Aorta (tissue), 5 donors: ENCODE measurements around the gene FBXO15. TPM values are rescaled to one million over a fixed set of nuclear protein-coding genes. Genes with fewer than 3 reads are reported as not detected.
A peak's percentile ranks its signal among the peaks of the same experiment; 100 is the strongest.

Experiments used
- ATAC-seq: fragments of 200-7000 bp; cut with Tn5 transposase; one replicate; pipeline ENCODE4 v1.9.1; 2022; ENCODE audit warnings: moderate library complexity; ENCODE audit not compliant: low FRiP score
- DNase-seq, 2 donors: peaks; one replicate each; pipeline ENCODE4 v3.0.0-alpha.2; 2020
- H3K27ac ChIP-seq, 2 donors: one replicate each; pipeline ENCODE4 v1.5.1; 2013; ENCODE audit warnings: low read length in 2 of 2, mild to moderate bottlenecking in 2 of 2, moderate library complexity in 2 of 2, control low read depth in 1 of 2, inconsistent platforms in 1 of 2, low read depth in 1 of 2
- H3K27me3 ChIP-seq, 2 donors: one replicate each; pipeline ENCODE4 v1.6.1; 2013; ENCODE audit warnings: control low read depth in 1 of 2, low read length in 1 of 2, mild to moderate bottlenecking in 1 of 2, moderate library complexity in 1 of 2; ENCODE audit not compliant: insufficient read depth in 2 of 2, control insufficient read depth in 1 of 2
- H3K36me3 ChIP-seq, 2 donors: one replicate each; pipeline ENCODE4 v1.6.1; 2013; ENCODE audit warnings: control low read depth in 1 of 2, low read length in 1 of 2, mild to moderate bottlenecking in 1 of 2; ENCODE audit not compliant: insufficient read depth in 2 of 2, control insufficient read depth in 1 of 2
- H3K4me1 ChIP-seq, 2 donors: one replicate each; pipeline ENCODE4 v1.6.1; 2013; ENCODE audit warnings: low read length in 2 of 2, control low read depth in 1 of 2, mild to moderate bottlenecking in 1 of 2, moderate library complexity in 1 of 2; ENCODE audit not compliant: insufficient read depth in 2 of 2, control insufficient read depth in 1 of 2
- H3K4me3 ChIP-seq, 2 donors: one replicate each; pipeline ENCODE4 v1.5.1; 2013; ENCODE audit warnings: low read length in 2 of 2, control low read depth in 1 of 2, mild to moderate bottlenecking in 1 of 2
- H3K9me3 ChIP-seq: one replicate; pipeline ENCODE4 v1.6.1; 2013; ENCODE audit warnings: mild to moderate bottlenecking, low read length; ENCODE audit not compliant: control insufficient read depth
- WGBS, 2 donors: extraction: QIAGEN DNeasy Blood & Tissue Kit; methylation state at CpG; one replicate each; pipeline ENCODE4 v1.1.7; 2013; 5-methylcytosine and 5-hydroxymethylcytosine counted together
- intact Hi-C, 2 donors: fragments of 100-400 bp; cut with DNase I; formaldehyde crosslinking; loops; one replicate each; pipeline versions ENCODE4 v1.14.2 to v1.15.0; 2022
- polyA plus RNA-seq, 2 donors: library from polyadenylated mRNA; stranded (reverse); fragments of 200-250 nt; gene quantifications; one replicate each; pipeline ENCODE4 v1.2.3, GENCODE V29; 2013
- total RNA-seq, 2 donors: library from RNA; stranded (reverse); fragmentation: NEBNext Ultra II Directional; extraction: Animal tissue kit (Norgen Biotek cat#: 25700); gene quantifications; one replicate each; pipeline ENCODE4 v1.2.1, GENCODE V29; 2021
- donor health status: healthy with polysubstance abuse.
- donor health status: Bipolar disorder and iron deficiency.
- donor health status: DM: no; HTN: no; CAD: no.
- donor health status: DM: no; HTN: no; CAD: no.
- donor health status: DM: yes; HTN: yes; CAD: no.

FBXO15 gene
- total and polyA plus RNA-seq, 4 donors, result 0.51 to 3.5 (median 0.52) TPM; not detected in 1

DNA sequence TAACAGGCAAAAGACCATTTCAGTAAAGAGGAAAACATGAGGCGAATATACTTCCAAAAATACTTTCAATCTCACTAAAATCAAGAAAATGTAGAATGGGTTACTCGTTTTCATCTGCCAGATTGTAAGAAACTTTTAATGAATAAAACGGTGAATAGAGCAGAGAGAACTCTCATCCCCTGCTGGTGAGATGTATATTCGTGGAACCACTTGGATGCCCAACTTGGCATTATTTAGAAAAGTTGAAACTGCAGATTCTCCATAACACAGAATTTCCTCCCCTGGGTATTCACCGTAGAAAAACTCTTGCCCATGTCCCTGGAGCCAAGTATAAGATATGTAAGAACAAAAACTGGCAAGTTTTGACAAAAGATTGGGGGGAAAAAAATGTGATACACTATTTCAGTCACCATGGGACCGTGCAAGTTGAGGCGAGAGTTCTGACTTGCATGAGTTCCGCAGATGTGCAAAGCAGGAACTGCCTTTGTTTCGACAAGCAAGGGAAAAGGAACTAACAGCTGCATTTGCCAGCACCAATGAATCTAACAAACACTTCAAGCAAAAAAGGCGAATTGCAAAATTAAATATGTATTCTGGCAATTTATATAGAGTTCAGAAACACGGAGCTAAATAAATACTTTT, 15.5 kb upstream of the FBXO15 start:
- no peak for ATAC-seq
- H3K36me3 ChIP-seq, result peaks cover 0 to 5% of the 10 kb centered on the region in 2 donors
- no peaks in the 10 kb centered on the region for H3K4me1 ChIP-seq
- 74 to 80% methylated on average over 11 of the region's 11 CpGs for WGBS, 2 donors
- H3K27ac ChIP-seq, result no peak overlapping the region
- intact Hi-C loops, result no loop called here
- H3K9me3 ChIP-seq, result no peaks in the 10 kb centered on the region
- DNase-seq, result no peak
- no peak overlapping the region for H3K4me3 ChIP-seq
- no peaks in the 10 kb centered on the region for H3K27me3 ChIP-seq

DNA sequence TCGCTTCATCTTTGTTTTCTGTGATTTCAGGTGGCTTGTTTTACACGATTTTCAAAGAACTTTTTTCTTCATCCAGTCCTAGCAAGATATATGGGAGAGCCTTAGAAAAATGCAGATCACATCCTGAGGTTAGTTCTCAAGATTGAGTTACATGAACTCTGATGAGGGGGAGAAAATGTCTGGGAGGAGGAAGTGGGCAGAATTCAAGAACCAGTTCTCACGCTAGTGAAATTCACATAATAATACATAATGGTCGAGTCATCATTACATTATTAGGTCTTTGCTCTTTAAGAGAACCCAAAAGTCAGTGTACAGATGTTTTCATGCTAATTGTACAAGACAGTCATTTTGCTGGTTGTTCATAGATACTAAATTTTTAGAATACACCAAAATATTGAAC, 7.6 kb upstream of the FBXO15 start:
- H3K4me3 ChIP-seq, result no peak overlapping the region
- DNase-seq, result no peak
- no peak for ATAC-seq
- no peaks in the 10 kb centered on the region for H3K27me3 ChIP-seq
- peaks cover 3 to 6% of the 10 kb centered on the region in 2 donors for H3K36me3 ChIP-seq
- H3K4me1 ChIP-seq, result no peaks in the 10 kb centered on the region
- 83 to 88% methylated on average over 4 of the region's 4 CpGs for WGBS, 2 donors
- H3K27ac ChIP-seq, result no peak overlapping the region
- H3K9me3 ChIP-seq, result no peaks in the 10 kb centered on the region
- intact Hi-C loops, result no loop called here

DNA sequence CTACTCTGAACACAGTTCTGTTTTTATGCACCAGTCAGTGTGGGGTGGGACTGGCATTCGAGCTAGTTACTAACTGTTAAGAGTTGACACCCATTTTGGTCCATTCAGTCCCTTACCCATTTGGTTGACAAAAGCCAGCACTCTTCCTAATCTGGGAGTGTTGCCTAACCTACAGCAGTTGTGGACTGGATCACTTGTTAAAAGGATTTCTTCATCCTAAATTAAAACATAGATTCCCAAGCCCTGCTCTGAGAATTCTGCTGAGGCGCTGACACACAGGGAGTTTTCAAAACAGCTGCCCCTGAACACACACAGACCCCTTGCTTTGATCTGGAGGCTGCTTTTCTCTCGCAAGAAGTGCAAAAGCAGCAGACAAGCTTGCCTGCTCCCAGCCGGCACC, 7.1 kb upstream of the FBXO15 start:
- Histone ChIP-seq H3K4me3 (no peak overlapping the region), H3K27ac (no peak overlapping the region), H3K27me3 (no peaks in the 10 kb centered on the region), H3K9me3 (no peaks in the 10 kb centered on the region), H3K36me3 (peaks cover 1 to 6% of the 10 kb centered on the region in 2 donors), H3K4me1 (no peaks in the 10 kb centered on the region)
- intact Hi-C loops, result no loop called here
- WGBS, 2 donors, result 80 to 82% methylated on average over 4 of the region's 4 CpGs
- no peak for DNase-seq
- no peak for ATAC-seq

- WGBS, 2 donors, result 82 to 88% methylated on average over 4 of the region's 4 CpGs
- H3K36me3 ChIP-seq, result peaks cover 0 to 6% of the 10 kb centered on the region in 2 donors
- H3K27ac ChIP-seq, result no peak overlapping the region
- no peaks in the 10 kb centered on the region for H3K27me3 ChIP-seq
- no peak overlapping the region for H3K4me3 ChIP-seq
- no peaks in the 10 kb centered on the region for H3K4me1 ChIP-seq
- intact Hi-C loops, result no loop called here
- DNase-seq (no peak), ATAC-seq (no peak)
- no peaks in the 10 kb centered on the region for H3K9me3 ChIP-seq
These were observed 6.2 kb upstream of the FBXO15 start for GRCh38 chr18:74153793-74154192.

- WGBS, 2 donors, result 33 to 42% methylated on average over 4 of the region's 4 CpGs
These were observed 5.7 kb upstream of the FBXO15 start for GRCh38 chr18:74153377-74153776.

GRCh38 chr18:74152857-74153256, 5.2 kb upstream of the FBXO15 start:
- Histone ChIP-seq H3K27me3 (no peaks in the 10 kb centered on the region), H3K4me3 (no peak overlapping the region), H3K36me3 (peaks cover 0 to 6% of the 10 kb centered on the region in 2 donors), H3K9me3 (no peaks in the 10 kb centered on the region), H3K4me1 (no peaks in the 10 kb centered on the region), H3K27ac (no peak overlapping the region)
- ATAC-seq (no peak), DNase-seq (no peak)
- intact Hi-C loops, result no loop called here
- 86 to 89% methylated on average over 2 of the region's 2 CpGs for WGBS, 2 donors

More at GRCh38 chr18:74153377-74153776, 5.7 kb upstream of the FBXO15 start:
- intact Hi-C loops, result no loop called here
- DNase-seq (no peak), ATAC-seq (no peak)
- Histone ChIP-seq H3K4me1 (no peaks in the 10 kb centered on the region), H3K27me3 (no peaks in the 10 kb centered on the region), H3K4me3 (no peak overlapping the region), H3K9me3 (no peaks in the 10 kb centered on the region), H3K36me3 (peaks cover 0 to 6% of the 10 kb centered on the region in 2 donors), H3K27ac (no peak overlapping the region)

GRCh38 chr18:74152270-74152669, 4.6 kb upstream of the FBXO15 start:
- no peaks in the 10 kb centered on the region for H3K4me1 ChIP-seq
- peaks cover 0 to 6% of the 10 kb centered on the region in 2 donors for H3K36me3 ChIP-seq
- no peaks in the 10 kb centered on the region for H3K9me3 ChIP-seq
- ATAC-seq, result no peak
- intact Hi-C loops, result no loop called here
- no peak overlapping the region for H3K4me3 ChIP-seq
- no peak for DNase-seq
- no peaks in the 10 kb centered on the region for H3K27me3 ChIP-seq
- WGBS, 2 donors, result 83 to 84% methylated on average over 6 of the region's 6 CpGs
- H3K27ac ChIP-seq, result no peak overlapping the region

DNA sequence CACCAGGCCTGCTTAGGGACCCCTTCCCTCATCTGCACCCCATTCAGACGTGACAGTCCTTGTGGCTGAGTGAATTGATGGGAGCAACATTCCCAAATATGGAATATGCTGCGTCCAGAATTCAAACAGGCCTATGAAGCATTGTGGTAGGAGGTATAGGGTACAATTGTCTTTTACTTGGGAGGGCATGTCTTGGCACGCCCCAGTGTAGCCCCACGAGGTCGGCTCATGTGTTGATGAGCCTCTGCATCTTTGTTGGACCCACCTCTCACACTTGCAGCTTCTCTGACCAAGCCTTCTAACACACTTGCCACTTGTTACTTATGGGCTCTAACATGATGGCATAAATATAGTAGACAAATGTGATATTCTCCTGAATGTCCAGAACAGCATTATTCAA, 2.2 kb upstream of the FBXO15 start:
- Histone ChIP-seq H3K36me3 (no peaks in the 10 kb centered on the region), H3K4me3 (no peak overlapping the region), H3K27ac (no peak overlapping the region), H3K27me3 (no peaks in the 10 kb centered on the region), H3K9me3 (no peaks in the 10 kb centered on the region), H3K4me1 (no peaks in the 10 kb centered on the region)
- DNase-seq (no peak), ATAC-seq (no peak)
- intact Hi-C loops, result loop anchor here (5.0 to 10.0 kb wide), 3 partner anchors 145 to 347 kb away; partner anchors contain the start of genes CNDP2 (in 2 of the 2) and CYB5A (in 1 of the 2)
- 73 to 75% methylated on average over 5 of the region's 5 CpGs for WGBS, 2 donors

GRCh38 chr18:74148543-74149070, 973 bp upstream of the FBXO15 start:
- no peak for DNase-seq
- WGBS, 2 donors, result 0 to 1% methylated on average over 25 of the region's 25 CpGs
- Histone ChIP-seq H3K27me3 (no peaks in the 10 kb centered on the region), H3K4me3 (peak overlapping the region; percentile 98 to 99), H3K27ac (peak overlapping the region in 1 of 2 donors; percentile 26), H3K36me3 (no peaks in the 10 kb centered on the region), H3K9me3 (no peaks in the 10 kb centered on the region), H3K4me1 (no peaks in the 10 kb centered on the region)
- intact Hi-C loops, result loop anchor here (5.0 to 10.0 kb wide), 3 partner anchors 146 to 349 kb away; partner anchors contain the start of genes CNDP2 (in 2 of the 2) and CYB5A (in 1 of the 2)
- ATAC-seq, result no peak
